Breast epithelium (tissue), 3 donors: ENCODE results near the gene SREBF1.

Source experiments
- POLR2A ChIP-seq: fragments of 450-650 bp; IDR thresholded peaks from one replicate; pipeline ENCODE4 v1.6.1; 2016; ENCODE audit warnings: antibody characterized with exemption, mild to moderate bottlenecking, moderate library complexity
- TF ChIP-seq, protein P1 (sequence below), 3 donors: fragments of 450-650 bp; IDR thresholded peaks; one replicate each; pipeline ENCODE4 v1.5.1; 2016 to 2017; ENCODE audit warnings: antibody characterized with exemption in 3 of 3, mild to moderate bottlenecking in 3 of 3, moderate library complexity in 3 of 3

- no peak for TF ChIP-seq POLR2A
- TF ChIP-seq, protein P1, sequence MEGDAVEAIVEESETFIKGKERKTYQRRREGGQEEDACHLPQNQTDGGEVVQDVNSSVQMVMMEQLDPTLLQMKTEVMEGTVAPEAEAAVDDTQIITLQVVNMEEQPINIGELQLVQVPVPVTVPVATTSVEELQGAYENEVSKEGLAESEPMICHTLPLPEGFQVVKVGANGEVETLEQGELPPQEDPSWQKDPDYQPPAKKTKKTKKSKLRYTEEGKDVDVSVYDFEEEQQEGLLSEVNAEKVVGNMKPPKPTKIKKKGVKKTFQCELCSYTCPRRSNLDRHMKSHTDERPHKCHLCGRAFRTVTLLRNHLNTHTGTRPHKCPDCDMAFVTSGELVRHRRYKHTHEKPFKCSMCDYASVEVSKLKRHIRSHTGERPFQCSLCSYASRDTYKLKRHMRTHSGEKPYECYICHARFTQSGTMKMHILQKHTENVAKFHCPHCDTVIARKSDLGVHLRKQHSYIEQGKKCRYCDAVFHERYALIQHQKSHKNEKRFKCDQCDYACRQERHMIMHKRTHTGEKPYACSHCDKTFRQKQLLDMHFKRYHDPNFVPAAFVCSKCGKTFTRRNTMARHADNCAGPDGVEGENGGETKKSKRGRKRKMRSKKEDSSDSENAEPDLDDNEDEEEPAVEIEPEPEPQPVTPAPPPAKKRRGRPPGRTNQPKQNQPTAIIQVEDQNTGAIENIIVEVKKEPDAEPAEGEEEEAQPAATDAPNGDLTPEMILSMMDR (IDR thresholded peaks at IDR 0.05) = no peak
Observed at GRCh38 chr17:17765359-17766076, 71.3 kb downstream of the SREBF1 start.
